ENCODE data around the gene SNX6. TPM values are rescaled to one million over a fixed set of nuclear protein-coding genes. Genes with fewer than 3 reads are reported as not detected.
"Not testable (repeated sequence)": the region's sequence is repeated elsewhere in the genome, so short reads cannot be mapped to it uniquely, and the experiment has no call there.

The SNX6 gene
- total and polyA plus RNA-seq, 8 donors = 71.3 to 123 (median 107) TPM

DNA sequence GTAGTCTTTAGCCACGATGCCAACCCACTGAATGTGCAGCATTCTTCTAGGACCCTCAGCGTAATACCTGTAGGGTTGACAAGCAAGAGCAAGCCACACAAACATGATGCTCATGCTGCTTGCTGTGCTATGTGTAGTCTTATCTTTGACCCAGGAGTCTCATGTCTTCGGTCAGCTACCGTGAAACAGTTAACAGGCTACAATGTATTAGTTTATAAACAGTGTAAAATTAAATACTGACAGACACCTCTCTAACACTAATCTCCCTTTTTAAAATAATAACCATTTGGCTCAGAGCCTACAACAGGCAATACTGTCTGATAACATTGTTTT, 92.3 kb downstream of the SNX6 start:
- ATAC-seq = no peak
- H3K27me3 ChIP-seq = no peaks in the 10 kb centered on the region
- intact Hi-C loops (cut with DNase I) = no loop called here
- DNase-seq = no peak
- TF ChIP-seq, protein P1, sequence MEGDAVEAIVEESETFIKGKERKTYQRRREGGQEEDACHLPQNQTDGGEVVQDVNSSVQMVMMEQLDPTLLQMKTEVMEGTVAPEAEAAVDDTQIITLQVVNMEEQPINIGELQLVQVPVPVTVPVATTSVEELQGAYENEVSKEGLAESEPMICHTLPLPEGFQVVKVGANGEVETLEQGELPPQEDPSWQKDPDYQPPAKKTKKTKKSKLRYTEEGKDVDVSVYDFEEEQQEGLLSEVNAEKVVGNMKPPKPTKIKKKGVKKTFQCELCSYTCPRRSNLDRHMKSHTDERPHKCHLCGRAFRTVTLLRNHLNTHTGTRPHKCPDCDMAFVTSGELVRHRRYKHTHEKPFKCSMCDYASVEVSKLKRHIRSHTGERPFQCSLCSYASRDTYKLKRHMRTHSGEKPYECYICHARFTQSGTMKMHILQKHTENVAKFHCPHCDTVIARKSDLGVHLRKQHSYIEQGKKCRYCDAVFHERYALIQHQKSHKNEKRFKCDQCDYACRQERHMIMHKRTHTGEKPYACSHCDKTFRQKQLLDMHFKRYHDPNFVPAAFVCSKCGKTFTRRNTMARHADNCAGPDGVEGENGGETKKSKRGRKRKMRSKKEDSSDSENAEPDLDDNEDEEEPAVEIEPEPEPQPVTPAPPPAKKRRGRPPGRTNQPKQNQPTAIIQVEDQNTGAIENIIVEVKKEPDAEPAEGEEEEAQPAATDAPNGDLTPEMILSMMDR (IDR thresholded peaks at IDR 0.05) = no peak
- peaks cover 0 to 31% of the 10 kb centered on the region in 2 donors for H3K36me3 ChIP-seq
- H3K9me3 ChIP-seq = no peaks in the 10 kb centered on the region
- H3K4me1 ChIP-seq = peaks cover 13 to 26% of the 10 kb centered on the region in 2 donors
- peak overlapping the region in 1 of 2 donors; percentile 86 for H3K4me3 ChIP-seq
- H3K27ac ChIP-seq = no peak overlapping the region

- Histone ChIP-seq H3K4me3 (no peak overlapping the region), H3K4me1 (peaks cover 13 to 26% of the 10 kb centered on the region in 2 donors), H3K27me3 (no peaks in the 10 kb centered on the region), H3K27ac (no peak overlapping the region), H3K9me3 (no peaks in the 10 kb centered on the region), H3K36me3 (peaks cover 0 to 37% of the 10 kb centered on the region in 2 donors)
- TF ChIP-seq, protein P1 (IDR thresholded peaks at IDR 0.05) = no peak
- DNase-seq = no peak
- no peak for ATAC-seq
- intact Hi-C loops (cut with DNase I) = no loop called here
These were observed 92.8 kb downstream of the SNX6 start for GRCh38 chr14:34536951-34537676.

DNA sequence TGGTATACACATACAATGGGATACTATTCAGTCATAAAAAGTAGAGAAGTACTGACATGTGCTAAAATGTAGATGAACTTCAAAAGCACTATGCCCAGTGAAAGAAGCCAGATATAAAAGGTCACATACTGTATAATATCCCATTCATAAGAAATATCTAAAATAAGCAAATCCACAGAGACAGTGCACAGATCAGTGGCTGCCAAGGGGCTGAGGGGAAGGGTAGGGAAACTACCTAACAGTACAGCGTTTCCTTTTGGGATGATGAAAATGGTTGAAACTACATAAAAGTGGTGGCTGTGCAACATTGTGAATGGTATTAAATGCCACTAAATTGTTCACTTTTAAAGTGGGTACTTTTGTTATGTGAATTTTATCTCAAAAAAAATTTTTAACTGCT, 102.4 kb downstream of the SNX6 start:
- intact Hi-C loops (cut with DNase I) = no loop called here
- no peak for ATAC-seq
- no peaks in the 10 kb centered on the region for H3K27me3 ChIP-seq
- H3K4me1 ChIP-seq = no peaks in the 10 kb centered on the region
- no peak overlapping the region for H3K4me3 ChIP-seq
- TF ChIP-seq, protein P1 (IDR thresholded peaks at IDR 0.05) = no peak
- DNase-seq = no peak
- H3K9me3 ChIP-seq = no peaks in the 10 kb centered on the region
- H3K36me3 ChIP-seq = peaks cover 4 to 100% of the 10 kb centered on the region in 2 donors
- no peak overlapping the region for H3K27ac ChIP-seq

- H3K27ac ChIP-seq; H3K9me3 ChIP-seq; H3K4me3 ChIP-seq; H3K27me3 ChIP-seq; H3K4me1 ChIP-seq; ATAC-seq; DNase-seq; intact Hi-C loops (cut with DNase I): not testable (repeated sequence)
- H3K36me3 ChIP-seq = peaks cover 8 to 100% of the 10 kb centered on the region in 2 donors
These were observed 105.7 kb downstream of the SNX6 start for GRCh38 chr14:34524216-34524615.

GRCh38 chr14:34522496-34522895, 107.5 kb downstream of the SNX6 start:
- Histone ChIP-seq H3K4me3 (no peak overlapping the region), H3K36me3 (peaks cover 7 to 100% of the 10 kb centered on the region in 2 donors), H3K9me3 (no peaks in the 10 kb centered on the region), H3K27ac (no peak overlapping the region), H3K4me1 (no peaks in the 10 kb centered on the region), H3K27me3 (no peaks in the 10 kb centered on the region)
- intact Hi-C loops (cut with DNase I) = no loop called here
- TF ChIP-seq, protein P1 (IDR thresholded peaks at IDR 0.05) = no peak
- ATAC-seq = no peak
- DNase-seq = no peak

GRCh38 chr14:34521071-34521470, 108.9 kb downstream of the SNX6 start:
- H3K4me1 ChIP-seq; H3K9me3 ChIP-seq; H3K27me3 ChIP-seq; H3K27ac ChIP-seq; H3K4me3 ChIP-seq; intact Hi-C loops (cut with DNase I); ATAC-seq; DNase-seq: not testable (repeated sequence)
- peaks cover 7 to 100% of the 10 kb centered on the region in 2 donors for H3K36me3 ChIP-seq

GRCh38 chr14:34520304-34520970, 109.5 kb downstream of the SNX6 start:
- H3K36me3 ChIP-seq = peaks cover 7 to 100% of the 10 kb centered on the region in 2 donors
- H3K27ac ChIP-seq = peak overlapping the region in 1 of 2 donors; percentile 57
- H3K4me3 ChIP-seq; H3K27me3 ChIP-seq; DNase-seq; intact Hi-C loops (cut with DNase I); H3K9me3 ChIP-seq; H3K4me1 ChIP-seq: not testable (repeated sequence)
- ATAC-seq = peak; percentile 26

Data from left lung (tissue), 10 donors.